ENCODE data around the gene EVX2.
A peak's percentile ranks its signal among the peaks of the same experiment; 100 is the strongest.

Gene EVX2

GRCh38 chr2:176082824-176083751, 674 bp downstream of the EVX2 start:
- DNase-seq (ENCODE audit: low read depth in 2 of 2) = no peak

- DNase-seq (ENCODE audit: low read depth in 2 of 2) = no peak
Observed at GRCh38 chr2:176082525-176082823, 1.3 kb downstream of the EVX2 start.

- no peak for DNase-seq (ENCODE audit: low read depth in 2 of 2)
Observed at GRCh38 chr2:176081837-176082524, 1.8 kb downstream of the EVX2 start.

GRCh38 chr2:176081376-176081836, 2.4 kb downstream of the EVX2 start:
- DNase-seq (ENCODE audit: low read depth in 2 of 2) = no peak

GRCh38 chr2:176080540-176081375, 3.0 kb downstream of the EVX2 start:
- no peak for DNase-seq (ENCODE audit: low read depth in 2 of 2)

GRCh38 chr2:176079831-176080539, 3.8 kb downstream of the EVX2 start:
- DNase-seq (ENCODE audit: low read depth in 2 of 2) = peak; percentile 27 to 41

- no peak for DNase-seq (ENCODE audit: low read depth in 2 of 2)
Observed at GRCh38 chr2:176079285-176079830, 4.4 kb downstream of the EVX2 start.

GRCh38 chr2:176078541-176079284, 5.0 kb downstream of the EVX2 start:
- no peak for DNase-seq (ENCODE audit: low read depth in 2 of 2)

GRCh38 chr2:176076796-176077195, 7.0 kb downstream of the EVX2 start:
- DNase-seq (ENCODE audit: low read depth in 2 of 2) = no peak

GRCh38 chr2:176076063-176076462, 7.7 kb downstream of the EVX2 start:
- no peak for DNase-seq (ENCODE audit: low read depth in 2 of 2)

- DNase-seq (ENCODE audit: low read depth in 2 of 2) = no peak
Observed at GRCh38 chr2:176075481-176075880, 8.3 kb downstream of the EVX2 start.

- DNase-seq (ENCODE audit: low read depth in 2 of 2) = no peak
Observed at GRCh38 chr2:176074919-176075425, 8.8 kb downstream of the EVX2 start.

- no peak for DNase-seq (ENCODE audit: low read depth in 2 of 2)
Observed at GRCh38 chr2:176072951-176073904, 10.5 kb downstream of the EVX2 start.

- DNase-seq (ENCODE audit: low read depth in 2 of 2) = no peak
Observed at GRCh38 chr2:176072292-176072669, 11.5 kb downstream of the EVX2 start.

- DNase-seq (ENCODE audit: low read depth in 2 of 2) = no peak
Observed at GRCh38 chr2:176071330-176072291, 12.2 kb downstream of the EVX2 start.

- no peak for DNase-seq (ENCODE audit: low read depth in 2 of 2)
Observed at GRCh38 chr2:176068419-176068832, 15.3 kb downstream of the EVX2 start.

- DNase-seq (ENCODE audit: low read depth in 2 of 2) = no peak
Observed at GRCh38 chr2:176067589-176068418, 16.0 kb downstream of the EVX2 start.

Data from stimulated activated CD8-positive, alpha-beta memory T cell treated with anti-CD3 and anti-CD28 coated beads, Interleukin-2, amount 100 ng/mL, for 48 hours (primary cell).